SK-N-SH (cell line): ENCODE data around the gene HDGF. TPM values are rescaled to one million over a fixed set of nuclear protein-coding genes. Genes with fewer than 3 reads are reported as not detected.
A peak's percentile ranks its signal among the peaks of the same experiment; 100 is the strongest.

Experiments used
- CTCF ChIA-PET: fragments of 300-600, 350-600 bp; formaldehyde crosslinking; extraction: SDS; loops from one replicate; lab custom pipeline; 2021; lab: Yijun Ruan, JAX
- POLR2A ChIA-PET: fragments of 350-600 bp; sonication (Branson Sonifier 250); formaldehyde crosslinking; extraction: SDS; loops from one replicate; lab custom pipeline; 2020; ENCODE audit warnings: antibody characterized with exemption, inconsistent platforms; lab: Yijun Ruan, JAX
- DNase-seq: peaks from one replicate; pipeline ENCODE4 v3.0.0; 2012
- H2AFZ ChIP-seq: fragments of 200-600 bp; sonication (generic); 2 replicates; pipeline ENCODE4 v1.8.1; 2016; ENCODE audit warnings: antibody characterized with exemption, mild to moderate bottlenecking, low read depth
- H3F3A ChIP-seq: fragments of 200-600 bp; sonication (generic); replicated peaks from 2 replicates; pipeline ENCODE3; 2016; ENCODE audit warnings: antibody characterized with exemption, mild to moderate bottlenecking; ENCODE audit not compliant: insufficient read depth
- H3K27ac ChIP-seq, 2 experiments: fragments of 200-500 bp in 1 of 2; fragments of 200-600 bp in 1 of 2; sonication (Bioruptor generic) in 1 of 2; sonication (generic), shearing (Covaris generic) in 1 of 2; 2 replicates each; pipeline versions ENCODE4 v1.5.1 to v1.6.1; 2014 to 2016; ENCODE audit warnings: low read depth in 2 of 2, inconsistent platforms in 1 of 2, low read length in 1 of 2, mild to moderate bottlenecking in 1 of 2, mixed read lengths in 1 of 2
- H3K27me3 ChIP-seq: fragments of 200-600 bp; sonication (generic), shearing (Covaris generic); 2 replicates; pipeline ENCODE4 v1.6.1; 2016; ENCODE audit warnings: mixed run types; ENCODE audit not compliant: insufficient read depth
- H3K36me3 ChIP-seq, 2 experiments: fragments of 200-500 bp in 1 of 2; fragments of 200-600 bp in 1 of 2; sonication (Bioruptor generic) in 1 of 2; sonication (generic) in 1 of 2; replicated peaks in 1 of 2; 2 replicates each; pipeline versions ENCODE3 to v1.5.1; 2014 to 2016; ENCODE audit warnings: low read length in 1 of 2, mild to moderate bottlenecking in 1 of 2; ENCODE audit not compliant: insufficient read depth in 2 of 2, control insufficient read depth in 1 of 2
- H3K4me1 ChIP-seq, 2 experiments: fragments of 200-500 bp in 1 of 2; fragments of 200-600 bp in 1 of 2; sonication (Bioruptor generic) in 1 of 2; sonication (generic), shearing (Covaris generic) in 1 of 2; 2 replicates each; pipeline versions ENCODE4 v1.5.1 to v1.6.1; 2014 to 2016; ENCODE audit warnings: low read depth in 1 of 2, low read length in 1 of 2, mixed run types in 1 of 2; ENCODE audit not compliant: insufficient read depth in 2 of 2, control insufficient read depth in 1 of 2
- H3K4me2 ChIP-seq: fragments of 200-600 bp; sonication (generic), shearing (Covaris generic); 2 replicates; pipeline ENCODE4 v1.6.1; 2017; ENCODE audit warnings: mixed run types
- H3K4me3 ChIP-seq, 2 experiments: fragments of 200-500 bp in 1 of 2; fragments of 200-600 bp in 1 of 2; sonication (Bioruptor generic) in 1 of 2; sonication (generic), shearing (Covaris generic) in 1 of 2; 2 replicates each; pipeline versions ENCODE4 v1.5.1 to v1.8.1; 2014 to 2016; ENCODE audit warnings: low read depth in 2 of 2, inconsistent platforms in 1 of 2, low read length in 1 of 2, mild to moderate bottlenecking in 1 of 2, mixed read lengths in 1 of 2, moderate library complexity in 1 of 2
- H3K79me2 ChIP-seq: fragments of 200-600 bp; sonication (generic); 2 replicates; pipeline ENCODE4 v1.8.1; 2017; ENCODE audit warnings: mild to moderate bottlenecking; ENCODE audit not compliant: insufficient read depth
- H3K9ac ChIP-seq: fragments of 200-600 bp; sonication (generic); 2 replicates; pipeline ENCODE4 v1.6.1; 2017; ENCODE audit warnings: mixed run types
- H3K9me2 ChIP-seq: fragments of 200-600 bp; sonication (generic); 2 replicates; pipeline ENCODE4 v1.6.1; 2017; ENCODE audit warnings: mixed run types
- H3K9me3 ChIP-seq: fragments of 200-600 bp; sonication (generic); 2 replicates; pipeline ENCODE4 v1.6.1; 2017; ENCODE audit warnings: mixed run types, mild to moderate bottlenecking, moderate library complexity
- H4K20me1 ChIP-seq: fragments of 200-600 bp; sonication (generic); 2 replicates; pipeline ENCODE4 v1.6.1; 2017; ENCODE audit warnings: mild to moderate bottlenecking, mixed run types; ENCODE audit not compliant: insufficient read depth
- CHD2 ChIP-seq: fragments of 150-350 bp; IDR thresholded peaks from 2 replicates; pipeline ENCODE4 v1.6.1; 2018; ENCODE audit warnings: low read length; ENCODE audit not compliant: partially characterized antibody
- EP300 ChIP-seq, 2 experiments: IDR thresholded peaks; 2 replicates each; pipeline versions ENCODE4 v1.4.0 to v1.6.1; 2012; ENCODE audit warnings: borderline replicate concordance in 1 of 2, low read depth in 1 of 2, low read length in 1 of 2
- GABPA ChIP-seq: IDR thresholded peaks from 2 replicates; pipeline ENCODE4 v1.4.0; 2012; ENCODE audit warnings: low read depth, mild to moderate bottlenecking
- JUND ChIP-seq: IDR thresholded peaks from 2 replicates; pipeline ENCODE4 v1.4.0; 2012
- RFX5 ChIP-seq: IDR thresholded peaks from 2 replicates; pipeline ENCODE4 v1.6.1; 2012; ENCODE audit warnings: mild to moderate bottlenecking, improper control_type of control experiment, low read length
- WGBS: methylation state at CpG from one replicate; pipeline ENCODE4 v1.1.6; 2017; ENCODE audit warnings: low lambda C conversion rate; 5-methylcytosine and 5-hydroxymethylcytosine counted together
- polyA plus RNA-seq, 3 experiments: library from polyadenylated mRNA; depleted of rRNA; stranded (reverse); fragments of >200 nt; gene quantifications; 2 replicates each; pipeline ENCODE4 v1.2.3, GENCODE V29; 2012
- TF ChIP-seq, protein P1 (sequence below): fragments of 200-600 bp; sonication (generic); IDR thresholded peaks from 2 replicates; pipeline ENCODE4 v1.6.1; 2017; ENCODE audit warnings: antibody characterized with exemption, mild to moderate bottlenecking, moderate library complexity
- TF ChIP-seq, protein P2 (sequence below): fragments of 150-350 bp; IDR thresholded peaks from 2 replicates; pipeline ENCODE4 v1.6.1; 2016; ENCODE audit warnings: mild to moderate bottlenecking, low read depth, low read length
- TF ChIP-seq, protein P3 (sequence below): IDR thresholded peaks from 2 replicates; pipeline ENCODE4 v1.4.0; 2012; ENCODE audit warnings: low read depth, borderline replicate concordance

The HDGF gene
- polyA plus RNA-seq, 1 of the 3 experiments (the other 2 are of a cell fraction), result 152 TPM

DNA sequence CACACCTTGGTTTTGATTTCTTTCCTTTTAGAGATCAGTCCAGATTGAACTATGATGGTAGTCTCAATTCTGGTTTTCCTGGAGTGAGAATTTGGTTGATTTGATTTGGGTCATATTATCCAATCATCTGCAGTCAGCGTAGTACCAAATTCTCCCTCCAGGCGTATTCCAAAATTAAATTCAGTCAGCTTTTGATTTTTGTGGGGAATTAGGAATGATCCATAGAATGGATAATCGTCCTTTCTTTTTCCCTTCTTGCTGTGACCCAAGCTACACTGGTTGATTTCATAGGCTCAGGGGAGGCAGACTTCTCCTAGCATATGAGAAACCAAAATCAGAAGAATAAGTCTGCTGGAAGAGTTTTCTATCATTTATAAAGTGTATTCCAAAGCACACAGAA lies 20.7 kb upstream of the HDGF start:
- no peak for DNase-seq
- Histone ChIP-seq H3K4me1 (peaks cover 27 to 36% of the 10 kb centered on the region in 2 experiments; a peak in 3 of 4 replicates), H3K36me3 (peaks cover 19 to 22% of the 10 kb centered on the region in 2 experiments), H3K4me3 (no peak overlapping the region), H2AFZ (no peak overlapping the region), H3K27me3 (no peaks in the 10 kb centered on the region), H3F3A (peaks cover 5% of the 10 kb centered on the region), H3K79me2 (peaks cover 99% of the 10 kb centered on the region), H3K9ac (no peak overlapping the region), H3K9me2 (no peaks in the 10 kb centered on the region), H4K20me1 (peaks cover 56% of the 10 kb centered on the region), H3K9me3 (no peaks in the 10 kb centered on the region), H3K27ac (peak overlapping the region; percentile 29 to 93; a peak in 3 of 4 replicates), H3K4me2 (peak overlapping the region; percentile 40; the same call in 1 of the 2 replicates)
- ChIA-PET POLR2A (interaction anchor here (0.6 to 2.2 kb wide), 8 partner anchors 21 to 121 kb away, joined by 3 to 15 read pairs (median 7); partner anchors contain the start of genes HDGF, INSRR and MRPL24), CTCF (interaction anchor here (0.8 to 9.5 kb wide), 22 partner anchors 9 to 155 kb away, joined by 3 to 64 read pairs (median 6); partner anchors contain the start of genes INSRR and NTRK1)
- TF ChIP-seq, protein P1, sequence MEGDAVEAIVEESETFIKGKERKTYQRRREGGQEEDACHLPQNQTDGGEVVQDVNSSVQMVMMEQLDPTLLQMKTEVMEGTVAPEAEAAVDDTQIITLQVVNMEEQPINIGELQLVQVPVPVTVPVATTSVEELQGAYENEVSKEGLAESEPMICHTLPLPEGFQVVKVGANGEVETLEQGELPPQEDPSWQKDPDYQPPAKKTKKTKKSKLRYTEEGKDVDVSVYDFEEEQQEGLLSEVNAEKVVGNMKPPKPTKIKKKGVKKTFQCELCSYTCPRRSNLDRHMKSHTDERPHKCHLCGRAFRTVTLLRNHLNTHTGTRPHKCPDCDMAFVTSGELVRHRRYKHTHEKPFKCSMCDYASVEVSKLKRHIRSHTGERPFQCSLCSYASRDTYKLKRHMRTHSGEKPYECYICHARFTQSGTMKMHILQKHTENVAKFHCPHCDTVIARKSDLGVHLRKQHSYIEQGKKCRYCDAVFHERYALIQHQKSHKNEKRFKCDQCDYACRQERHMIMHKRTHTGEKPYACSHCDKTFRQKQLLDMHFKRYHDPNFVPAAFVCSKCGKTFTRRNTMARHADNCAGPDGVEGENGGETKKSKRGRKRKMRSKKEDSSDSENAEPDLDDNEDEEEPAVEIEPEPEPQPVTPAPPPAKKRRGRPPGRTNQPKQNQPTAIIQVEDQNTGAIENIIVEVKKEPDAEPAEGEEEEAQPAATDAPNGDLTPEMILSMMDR, result peak; percentile 33
- TF ChIP-seq EP300 (IDR thresholded peaks at IDR 0.05; ENCODE audit: borderline replicate concordance in 1 of 2, low read depth in 1 of 2, low read length in 1 of 2), result peak in 1 of 2 experiments; percentile 49; a peak in 1 of 4 replicates
- TF ChIP-seq JUND, result no peak
- peak; percentile 20 for TF ChIP-seq CHD2
- TF ChIP-seq RFX5, result no peak
- WGBS, result 51% methylated on average over 3 of the region's 3 CpGs

DNA sequence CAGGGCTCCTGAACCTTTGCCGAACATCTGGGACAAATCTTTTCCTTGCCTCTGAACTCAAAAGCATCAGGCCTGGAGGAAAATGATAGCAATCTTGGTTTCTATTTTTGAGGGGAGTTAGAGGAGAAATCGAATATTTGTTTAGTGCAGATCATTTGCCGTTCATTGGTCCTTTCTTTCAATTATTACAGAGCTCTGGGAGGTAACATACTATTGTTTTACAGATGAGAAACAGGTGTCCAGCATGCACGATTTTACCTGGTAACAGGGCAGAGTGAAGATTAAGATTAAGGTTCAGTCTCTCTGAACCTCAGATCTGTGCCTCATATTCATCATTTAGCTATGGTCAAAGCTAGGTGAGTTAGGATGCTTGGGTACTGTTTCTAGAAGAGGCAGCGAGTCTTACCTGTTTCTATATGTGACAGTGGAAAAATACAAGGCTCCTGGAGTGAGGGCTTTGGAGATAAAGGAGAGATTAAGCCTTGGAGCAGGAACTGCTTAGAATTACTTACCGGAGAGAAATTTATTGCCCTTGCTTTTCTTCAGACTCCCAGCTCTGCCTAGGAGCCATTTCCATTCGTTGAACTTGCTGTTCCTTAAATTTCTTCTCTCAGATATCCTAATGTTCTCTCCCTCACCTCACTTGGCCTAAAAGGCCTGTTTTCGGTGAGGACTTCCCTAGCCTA lies 17.3 kb upstream of the HDGF start:
- TF ChIP-seq GABPA (0 out of 2 replicates have a peak, but pooled peaks have one; percentile 19), JUND (no peak)
- TF ChIP-seq, protein P2, sequence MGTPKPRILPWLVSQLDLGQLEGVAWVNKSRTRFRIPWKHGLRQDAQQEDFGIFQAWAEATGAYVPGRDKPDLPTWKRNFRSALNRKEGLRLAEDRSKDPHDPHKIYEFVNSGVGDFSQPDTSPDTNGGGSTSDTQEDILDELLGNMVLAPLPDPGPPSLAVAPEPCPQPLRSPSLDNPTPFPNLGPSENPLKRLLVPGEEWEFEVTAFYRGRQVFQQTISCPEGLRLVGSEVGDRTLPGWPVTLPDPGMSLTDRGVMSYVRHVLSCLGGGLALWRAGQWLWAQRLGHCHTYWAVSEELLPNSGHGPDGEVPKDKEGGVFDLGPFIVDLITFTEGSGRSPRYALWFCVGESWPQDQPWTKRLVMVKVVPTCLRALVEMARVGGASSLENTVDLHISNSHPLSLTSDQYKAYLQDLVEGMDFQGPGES, result no peak
- TF ChIP-seq, protein P3, sequence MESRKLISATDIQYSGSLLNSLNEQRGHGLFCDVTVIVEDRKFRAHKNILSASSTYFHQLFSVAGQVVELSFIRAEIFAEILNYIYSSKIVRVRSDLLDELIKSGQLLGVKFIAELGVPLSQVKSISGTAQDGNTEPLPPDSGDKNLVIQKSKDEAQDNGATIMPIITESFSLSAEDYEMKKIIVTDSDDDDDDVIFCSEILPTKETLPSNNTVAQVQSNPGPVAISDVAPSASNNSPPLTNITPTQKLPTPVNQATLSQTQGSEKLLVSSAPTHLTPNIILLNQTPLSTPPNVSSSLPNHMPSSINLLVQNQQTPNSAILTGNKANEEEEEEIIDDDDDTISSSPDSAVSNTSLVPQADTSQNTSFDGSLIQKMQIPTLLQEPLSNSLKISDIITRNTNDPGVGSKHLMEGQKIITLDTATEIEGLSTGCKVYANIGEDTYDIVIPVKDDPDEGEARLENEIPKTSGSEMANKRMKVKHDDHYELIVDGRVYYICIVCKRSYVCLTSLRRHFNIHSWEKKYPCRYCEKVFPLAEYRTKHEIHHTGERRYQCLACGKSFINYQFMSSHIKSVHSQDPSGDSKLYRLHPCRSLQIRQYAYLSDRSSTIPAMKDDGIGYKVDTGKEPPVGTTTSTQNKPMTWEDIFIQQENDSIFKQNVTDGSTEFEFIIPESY, result no peak
- TF ChIP-seq, all 33 proteins: peak for 1
- Histone ChIP-seq H3K4me1 (peaks cover 29 to 35% of the 10 kb centered on the region in 2 experiments; a peak in 3 of 4 replicates), H3K9me2 (no peaks in the 10 kb centered on the region), H3K9me3 (no peaks in the 10 kb centered on the region), H3K4me2 (peak overlapping the region; percentile 89), H2AFZ (no peak overlapping the region), H3K36me3 (peaks cover 19 to 22% of the 10 kb centered on the region in 2 experiments), H3K27ac (peak overlapping the region; percentile 77 to 90; a peak in 3 of 4 replicates), H4K20me1 (peaks cover 27% of the 10 kb centered on the region), H3K27me3 (no peaks in the 10 kb centered on the region), H3K9ac (peak overlapping the region; percentile 95), H3K79me2 (peaks cover 76% of the 10 kb centered on the region), H3F3A (no peaks in the 10 kb centered on the region), H3K4me3 (peak overlapping the region; percentile 72 to 86)
- CTCF ChIA-PET, result interaction anchor here (0.6 to 9.5 kb wide), 15 partner anchors 28 to 383 kb away, joined by 3 to 64 read pairs (median 6); partner anchors contain the start of genes INSRR, ISG20L2, METTL25B and NES
- no peak for DNase-seq
- WGBS, result 27% methylated on average over 8 of the region's 8 CpGs
- POLR2A ChIA-PET, result interaction anchor here (1.5 to 3.9 kb wide), 3 partner anchors 17 to 79 kb away, joined by 4 to 26 read pairs (median 6); partner anchors contain the start of genes HDGF and MRPL24
